ENCODE results near the gene LRRC14B. TPM values are rescaled to one million over a fixed set of nuclear protein-coding genes. Genes with fewer than 3 reads are reported as not detected.
"Not testable (repeated sequence)": the region's sequence is repeated elsewhere in the genome, so short reads cannot be mapped to it uniquely, and the experiment has no call there.

LRRC14B gene
- total RNA-seq, 2 donors from 2014 or later: 7.7 to 51.0 TPM

- H3K36me3 ChIP-seq: no peaks in the 10 kb centered on the region
- no peaks in the 10 kb centered on the region for H3K27me3 ChIP-seq
- peak overlapping the region; percentile 93 to 94 for H3K27ac ChIP-seq
- H3K4me3 ChIP-seq: no peak overlapping the region
- TF ChIP-seq CTCF (IDR thresholded peaks at IDR 0.05): no peak
- no peaks in the 10 kb centered on the region for H3K9me3 ChIP-seq
- peaks cover 0 to 29% of the 10 kb centered on the region in 2 donors for H3K4me1 ChIP-seq
- no peak for DNase-seq (ENCODE audit: low spot score)
Observed at GRCh38 chr5:196350-196749, 5.1 kb downstream of the LRRC14B start.

- peaks cover 0 to 22% of the 10 kb centered on the region in 2 donors for H3K4me1 ChIP-seq
Observed at GRCh38 chr5:197031-197430, 5.7 kb downstream of the LRRC14B start.

GRCh38 chr5:197892-198489 lies 6.7 kb downstream of the LRRC14B start:
- no peak for TF ChIP-seq CTCF (IDR thresholded peaks at IDR 0.05)
- no peak for DNase-seq (ENCODE audit: low spot score)
- Histone ChIP-seq H3K36me3 (peaks cover under 1% of the 10 kb centered on the region), H3K4me1 (peaks cover 0 to 22% of the 10 kb centered on the region in 2 donors), H3K27ac (peak overlapping the region; percentile 3 to 51), H3K9me3 (no peaks in the 10 kb centered on the region), H3K4me3 (no peak overlapping the region), H3K27me3 (no peaks in the 10 kb centered on the region)

More at GRCh38 chr5:197031-197430, 5.7 kb downstream of the LRRC14B start:
- H3K9me3 ChIP-seq; H3K4me3 ChIP-seq; H3K36me3 ChIP-seq; H3K27me3 ChIP-seq; H3K27ac ChIP-seq; DNase-seq (ENCODE audit: low spot score): not testable (repeated sequence)

GRCh38 chr5:198516-199196 lies 7.4 kb downstream of the LRRC14B start:
- no peak overlapping the region for H3K4me3 ChIP-seq
- peaks cover 7% of the 10 kb centered on the region for H3K36me3 ChIP-seq
- no peak for DNase-seq (ENCODE audit: low spot score)
- H3K4me1 ChIP-seq: peaks cover 0 to 17% of the 10 kb centered on the region in 2 donors
- peak overlapping the region; percentile 3 to 51 for H3K27ac ChIP-seq
- TF ChIP-seq CTCF (IDR thresholded peaks at IDR 0.05): no peak
- no peaks in the 10 kb centered on the region for H3K9me3 ChIP-seq
- no peaks in the 10 kb centered on the region for H3K27me3 ChIP-seq

GRCh38 chr5:199197-199949 lies 8.1 kb downstream of the LRRC14B start:
- Histone ChIP-seq H3K4me3 (no peak overlapping the region), H3K27ac (peak overlapping the region; percentile 54 to 58), H3K36me3 (peaks cover 13% of the 10 kb centered on the region), H3K27me3 (no peaks in the 10 kb centered on the region), H3K4me1 (peaks cover 0 to 14% of the 10 kb centered on the region in 2 donors), H3K9me3 (no peaks in the 10 kb centered on the region)
- no peak for DNase-seq (ENCODE audit: low spot score)
- TF ChIP-seq CTCF (IDR thresholded peaks at IDR 0.05): no peak
